Mesothelial cell of epicardium (in vitro differentiated cells): ENCODE data around the gene CA14. TPM values are rescaled to one million over a fixed set of nuclear protein-coding genes. Genes with fewer than 3 reads are reported as not detected.
"Not testable (repeated sequence)": the region's sequence is repeated elsewhere in the genome, so short reads cannot be mapped to it uniquely, and the experiment has no call there.

Source experiments
- DNase-seq, 2 experiments: peaks; one replicate each; pipeline ENCODE4 v3.0.0; 2021; ENCODE audit warnings: low spot score in 2 of 2; ENCODE audit not compliant: unreplicated experiment in 2 of 2
- H3K27ac Mint-ChIP-seq: 2 replicates; pipeline ENCODE4 v1.8.0; 2021; ENCODE audit warnings: mixed read lengths
- H3K27me3 Mint-ChIP-seq: 2 replicates; pipeline ENCODE4 v1.8.0; 2021; ENCODE audit warnings: low read depth, mixed read lengths
- H3K36me3 Mint-ChIP-seq: 2 replicates; pipeline ENCODE4 v1.8.0; 2021; ENCODE audit warnings: mixed read lengths
- H3K4me1 Mint-ChIP-seq: 2 replicates; pipeline ENCODE4 v1.8.0; 2021; ENCODE audit warnings: mixed read lengths
- H3K4me3 Mint-ChIP-seq: 2 replicates; pipeline ENCODE4 v1.8.0; 2021; ENCODE audit warnings: mild to moderate bottlenecking, moderate library complexity, mixed read lengths
- H3K9me3 Mint-ChIP-seq: 2 replicates; pipeline ENCODE4 v1.8.0; 2021; ENCODE audit warnings: mixed read lengths
- total RNA-seq: library from RNA; stranded (reverse); gene quantifications from 3 replicates; pipeline ENCODE4 v1.2.1, GENCODE V29; 2021
- TF ChIP-seq, protein P1 (sequence below): fragments of 200-600 bp; sonication (generic); IDR thresholded peaks from one replicate; pipeline ENCODE4 v1.5.0; 2021; ENCODE audit warnings: antibody characterized with exemption; ENCODE audit not compliant: unreplicated experiment

Gene CA14
- total RNA-seq, 1 donor from 2014 or later, result 5.0 TPM

DNA sequence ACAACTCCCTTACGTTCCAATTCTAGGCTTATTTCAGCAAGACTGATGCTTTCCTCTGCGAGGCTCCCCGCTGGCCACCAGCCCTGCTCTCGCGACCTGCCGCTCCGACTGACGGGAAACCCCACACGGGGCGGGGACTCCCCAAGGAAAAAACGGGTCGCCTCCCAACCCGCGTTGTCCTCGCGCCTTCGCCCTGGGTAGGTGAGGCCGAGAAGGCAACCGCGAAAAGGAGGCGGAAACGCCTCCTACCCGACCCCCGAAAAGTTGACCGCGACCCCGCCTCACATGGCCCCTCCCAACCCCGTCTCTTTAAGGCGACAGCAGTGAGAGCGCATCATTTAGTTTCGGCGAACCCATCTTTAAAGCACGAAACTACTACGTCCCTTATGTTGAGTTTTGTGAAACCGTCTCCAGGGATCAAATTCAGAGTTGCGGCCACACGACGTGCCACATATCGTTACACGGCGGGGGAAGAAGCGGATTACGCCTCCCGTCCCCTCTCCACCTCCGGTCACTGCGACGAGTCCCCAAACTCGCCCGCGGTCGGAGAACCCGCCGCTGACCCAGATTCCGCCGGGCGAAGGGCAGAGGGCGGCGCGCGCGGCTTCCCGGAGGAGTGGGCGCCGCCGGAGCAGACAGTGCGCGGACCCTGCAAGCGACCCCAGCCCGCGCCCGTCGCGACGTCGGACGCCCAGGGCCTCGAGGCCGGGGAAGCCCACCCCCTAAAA, 22.8 kb upstream of the CA14 start:
- peaks cover 15% of the 10 kb centered on the region for H3K4me1 Mint-ChIP-seq

DNA sequence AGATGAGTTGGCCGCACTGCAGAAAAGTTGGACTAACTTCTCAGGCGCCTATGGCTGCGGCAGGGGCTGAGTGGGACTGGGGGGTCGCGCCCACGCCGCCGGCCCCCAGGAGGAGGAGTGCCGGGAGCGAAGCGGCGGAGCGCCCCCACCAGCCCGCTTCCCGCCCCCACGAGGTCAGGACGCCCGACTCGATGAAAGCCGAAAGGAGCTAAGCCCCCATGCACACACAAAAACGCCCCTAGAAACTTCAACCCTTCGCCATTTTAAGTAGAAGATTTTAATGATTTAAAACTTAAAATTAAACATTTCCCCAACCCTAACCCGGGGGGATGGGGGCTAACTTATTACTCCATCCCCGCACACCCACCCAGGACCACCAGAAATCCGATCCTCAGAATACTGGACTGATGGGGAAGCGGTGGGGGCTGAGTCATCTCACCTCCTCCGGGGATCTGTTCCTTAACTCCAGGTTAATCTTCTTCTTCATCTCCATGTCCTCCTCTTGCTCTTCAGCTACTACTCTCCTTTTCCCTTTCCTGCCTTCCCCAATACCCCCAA, 22.2 kb upstream of the CA14 start:
- no peaks in the 10 kb centered on the region for H3K9me3 Mint-ChIP-seq
- H3K4me1 Mint-ChIP-seq, result peaks cover 15% of the 10 kb centered on the region
- H3K4me3 Mint-ChIP-seq, result no peak overlapping the region
- TF ChIP-seq, protein P1, sequence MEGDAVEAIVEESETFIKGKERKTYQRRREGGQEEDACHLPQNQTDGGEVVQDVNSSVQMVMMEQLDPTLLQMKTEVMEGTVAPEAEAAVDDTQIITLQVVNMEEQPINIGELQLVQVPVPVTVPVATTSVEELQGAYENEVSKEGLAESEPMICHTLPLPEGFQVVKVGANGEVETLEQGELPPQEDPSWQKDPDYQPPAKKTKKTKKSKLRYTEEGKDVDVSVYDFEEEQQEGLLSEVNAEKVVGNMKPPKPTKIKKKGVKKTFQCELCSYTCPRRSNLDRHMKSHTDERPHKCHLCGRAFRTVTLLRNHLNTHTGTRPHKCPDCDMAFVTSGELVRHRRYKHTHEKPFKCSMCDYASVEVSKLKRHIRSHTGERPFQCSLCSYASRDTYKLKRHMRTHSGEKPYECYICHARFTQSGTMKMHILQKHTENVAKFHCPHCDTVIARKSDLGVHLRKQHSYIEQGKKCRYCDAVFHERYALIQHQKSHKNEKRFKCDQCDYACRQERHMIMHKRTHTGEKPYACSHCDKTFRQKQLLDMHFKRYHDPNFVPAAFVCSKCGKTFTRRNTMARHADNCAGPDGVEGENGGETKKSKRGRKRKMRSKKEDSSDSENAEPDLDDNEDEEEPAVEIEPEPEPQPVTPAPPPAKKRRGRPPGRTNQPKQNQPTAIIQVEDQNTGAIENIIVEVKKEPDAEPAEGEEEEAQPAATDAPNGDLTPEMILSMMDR, result no peak
- no peak overlapping the region for H3K27ac Mint-ChIP-seq
- peak in 1 of 2 experiments; percentile 39 for DNase-seq
- no peaks in the 10 kb centered on the region for H3K36me3 Mint-ChIP-seq
- no peaks in the 10 kb centered on the region for H3K27me3 Mint-ChIP-seq

More for the DNA sequence above, 22.8 kb upstream of the CA14 start:
- Mint-ChIP-seq H3K9me3 (no peaks in the 10 kb centered on the region), H3K36me3 (no peaks in the 10 kb centered on the region), H3K4me3 (no peak overlapping the region), H3K27me3 (no peaks in the 10 kb centered on the region), H3K27ac (peak overlapping the region; percentile 98)
- TF ChIP-seq, protein P1, result no peak
- DNase-seq, result peak in 1 of 2 experiments; percentile 62

GRCh38 chr1:150235852-150236613, 21.5 kb upstream of the CA14 start, which contains the start of gene ANP32E:
Gene ANP32E, minus strand, starts transcription at chr1:150236112. Its CDS starts 326 bp downstream, at chr1:150235786.
- DNase-seq, result peak; percentile 76 to 89
- Mint-ChIP-seq H3K4me1 (peaks cover 15% of the 10 kb centered on the region), H3K9me3 (no peaks in the 10 kb centered on the region), H3K4me3 (no peak within 1 kb of the TSS), H3K36me3 (no peaks in the 10 kb centered on the region), H3K27ac (peak within 1 kb of the TSS; percentile 98), H3K27me3 (no peaks in the 10 kb centered on the region)
- TF ChIP-seq, protein P1, result no peak

DNA sequence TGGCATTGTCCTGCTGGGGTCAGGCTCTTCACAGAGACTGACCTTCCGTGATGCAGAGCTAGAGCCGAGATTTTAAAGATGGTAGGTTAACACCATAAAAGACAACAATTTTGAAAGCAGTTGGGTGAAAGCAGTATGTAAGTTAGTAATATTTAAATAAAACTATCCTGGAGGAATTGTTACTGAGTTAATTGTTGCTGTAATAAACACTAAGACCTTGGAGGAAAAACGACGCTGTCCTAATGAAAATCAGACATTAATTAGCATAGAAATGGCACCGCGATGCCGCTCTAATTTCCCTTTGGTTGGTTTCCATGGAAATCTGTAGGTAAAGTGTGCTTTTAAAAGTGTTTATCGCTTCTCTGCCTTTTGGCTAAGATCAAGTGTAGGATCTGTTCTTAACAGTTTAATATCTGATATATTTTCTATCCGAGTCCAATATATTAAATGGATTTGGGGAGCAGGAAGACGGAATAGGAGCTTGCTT, 20.9 kb upstream of the CA14 start:
- DNase-seq, result no peak
- Mint-ChIP-seq H3K27ac (no peak overlapping the region), H3K9me3 (no peaks in the 10 kb centered on the region), H3K27me3 (no peaks in the 10 kb centered on the region), H3K4me1 (peaks cover 15% of the 10 kb centered on the region), H3K36me3 (no peaks in the 10 kb centered on the region), H3K4me3 (no peak overlapping the region)
- TF ChIP-seq, protein P1, result no peak

GRCh38 chr1:150237176-150237575, 20.4 kb upstream of the CA14 start:
- H3K4me3 Mint-ChIP-seq, H3K9me3 Mint-ChIP-seq, H3K27me3 Mint-ChIP-seq, H3K36me3 Mint-ChIP-seq, H3K27ac Mint-ChIP-seq: not testable (repeated sequence)
- H3K4me1 Mint-ChIP-seq, result peaks cover 15% of the 10 kb centered on the region
- peak in 1 of 2 experiments; percentile 17 for DNase-seq

GRCh38 chr1:150237746-150238145, 19.8 kb upstream of the CA14 start:
- no peaks in the 10 kb centered on the region for H3K9me3 Mint-ChIP-seq
- H3K4me1 Mint-ChIP-seq, result peaks cover 15% of the 10 kb centered on the region
- TF ChIP-seq, protein P1, result no peak
- peak in 1 of 2 experiments; percentile 20 for DNase-seq
- H3K27ac Mint-ChIP-seq, result no peak overlapping the region
- no peaks in the 10 kb centered on the region for H3K27me3 Mint-ChIP-seq
- no peak overlapping the region for H3K4me3 Mint-ChIP-seq
- H3K36me3 Mint-ChIP-seq, result no peaks in the 10 kb centered on the region
